COLO668 (cell line): ENCODE measurements around the gene SCT.
A peak's percentile ranks its signal among the peaks of the same experiment; 100 is the strongest.

Experiments used
- DNase-seq: peaks from one replicate; lab custom pipeline; 2025; ENCODE audit not compliant: unreplicated experiment; lab: John Stamatoyannopoulos, UW

SCT gene

GRCh38 chr11:643849-644738, 17.1 kb upstream of the SCT start:
- no peak for DNase-seq

- DNase-seq, result no peak
Observed at GRCh38 chr11:643366-643765, 16.4 kb upstream of the SCT start.

DNA sequence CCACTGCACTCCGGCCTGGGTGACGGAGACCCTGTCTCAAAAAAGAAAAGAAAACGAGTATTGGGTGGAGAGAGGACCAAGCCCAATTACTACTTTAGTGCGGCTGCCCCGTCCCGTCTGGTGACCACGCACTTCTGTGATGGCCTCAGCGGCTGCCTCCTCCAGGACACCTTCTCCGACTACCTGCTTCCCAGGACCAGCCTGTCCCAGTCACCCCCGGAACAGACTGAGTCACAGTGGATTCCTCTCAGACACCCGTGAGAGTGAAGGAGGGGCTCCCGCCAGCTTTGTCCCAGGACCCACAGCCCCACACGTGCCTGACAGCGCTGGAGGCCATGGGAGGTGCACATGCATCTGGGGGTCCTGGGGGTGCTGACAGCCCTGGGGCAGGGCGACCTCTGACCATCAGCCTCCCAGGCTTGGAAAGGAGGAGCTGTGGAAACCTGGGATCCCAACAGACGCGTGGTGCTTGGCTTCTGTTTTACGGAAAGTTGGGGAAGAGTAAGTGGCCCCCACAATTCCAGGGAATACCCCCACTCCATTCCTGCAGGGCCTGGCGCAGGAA, 14.9 kb upstream of the SCT start:
- DNase-seq, result no peak

GRCh38 chr11:640021-640706, 13.2 kb upstream of the SCT start:
- DNase-seq, result no peak

- DNase-seq, result no peak
Observed at GRCh38 chr11:639332-639955, 12.5 kb upstream of the SCT start.

GRCh38 chr11:638631-639331, 11.8 kb upstream of the SCT start:
- no peak for DNase-seq

DNA sequence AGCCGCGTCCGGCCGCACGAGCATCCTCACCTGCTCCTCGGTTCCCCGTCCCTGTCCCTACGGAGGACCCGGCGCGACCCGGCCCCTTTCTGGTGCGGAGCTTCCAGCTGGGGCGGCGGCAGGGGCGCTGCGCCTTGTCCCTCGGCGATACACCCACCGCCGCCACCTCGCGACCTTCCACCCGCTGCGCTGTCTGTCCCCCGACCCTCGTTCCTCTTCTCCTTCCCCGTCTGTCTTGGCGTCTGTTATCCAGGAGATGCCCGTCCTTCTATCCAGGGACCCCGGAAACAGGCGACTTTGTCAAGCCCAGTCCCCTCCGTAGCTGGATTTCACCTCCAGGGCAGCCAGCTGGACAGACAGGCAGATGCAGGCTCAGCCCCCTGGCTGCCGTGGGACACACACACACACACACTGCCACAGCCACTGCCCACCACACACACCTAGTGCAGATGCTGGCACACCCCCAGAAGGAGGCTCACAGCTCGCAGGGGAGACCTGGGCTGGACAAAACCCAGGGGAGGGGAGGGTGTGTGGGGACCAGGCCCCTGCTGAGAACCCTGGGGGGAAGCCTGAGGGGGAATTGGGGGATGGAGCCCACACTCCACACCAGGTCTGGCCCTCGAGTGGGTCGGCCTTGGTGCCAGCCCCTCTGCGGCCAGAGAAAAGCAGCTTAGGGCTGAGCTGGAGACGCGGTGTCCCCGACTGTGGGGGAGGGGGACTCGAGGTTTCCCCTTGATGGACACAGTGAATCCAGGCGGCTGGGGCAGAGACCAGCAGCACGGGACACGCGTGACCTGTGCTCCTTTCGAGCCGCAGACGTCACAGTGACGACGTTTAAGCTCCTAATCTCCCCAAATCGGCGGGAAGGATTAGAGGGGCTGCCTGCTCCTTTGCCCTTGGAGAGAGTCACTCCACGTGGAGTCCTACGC, 10.9 kb upstream of the SCT start:
- DNase-seq, result no peak

DNA sequence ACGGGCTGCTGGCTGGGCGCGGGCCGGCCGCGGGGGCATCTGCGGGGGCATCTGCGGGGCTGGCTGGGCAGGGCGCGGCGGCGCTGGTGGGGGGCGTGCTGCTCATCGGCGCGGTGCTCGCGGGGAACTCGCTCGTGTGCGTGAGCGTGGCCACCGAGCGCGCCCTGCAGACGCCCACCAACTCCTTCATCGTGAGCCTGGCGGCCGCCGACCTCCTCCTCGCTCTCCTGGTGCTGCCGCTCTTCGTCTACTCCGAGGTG, 10.3 kb upstream of the SCT start:
- DNase-seq, result no peak

- DNase-seq, result no peak
Observed at GRCh38 chr11:636511-637332, 9.7 kb upstream of the SCT start, which contains the start of gene DRD4. DRD4 (plus strand) TSS chr11:637269; CDS start chr11:637305, 36 bp downstream.

- no peak for DNase-seq
Observed at GRCh38 chr11:635945-636510, 9.0 kb upstream of the SCT start.

GRCh38 chr11:630871-631270, 3.9 kb upstream of the SCT start:
- DNase-seq, result no peak

DNA sequence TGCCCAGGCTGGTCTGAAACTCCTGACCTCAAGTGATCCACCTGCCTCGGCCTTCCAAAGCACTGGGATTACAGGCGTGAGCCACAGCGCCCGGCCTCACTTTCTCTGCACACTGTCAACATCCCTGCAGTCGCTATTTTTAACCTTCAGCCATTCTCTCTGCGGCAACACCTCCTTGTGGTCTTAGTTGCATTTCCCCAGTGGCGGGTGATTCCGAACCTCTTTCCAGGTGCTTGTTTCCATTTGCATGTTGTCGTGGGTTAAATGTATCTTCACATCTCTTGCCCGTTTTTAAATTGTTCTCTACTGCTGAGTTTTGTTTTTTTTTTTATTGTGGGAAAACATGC, 2.2 kb upstream of the SCT start:
- DNase-seq, result peak; percentile 2

GRCh38 chr11:628056-628455, 1.1 kb upstream of the SCT start:
- no peak for DNase-seq

- no peak for DNase-seq
Observed at GRCh38 chr11:627308-627576, 261 bp upstream of the SCT start.

DNA sequence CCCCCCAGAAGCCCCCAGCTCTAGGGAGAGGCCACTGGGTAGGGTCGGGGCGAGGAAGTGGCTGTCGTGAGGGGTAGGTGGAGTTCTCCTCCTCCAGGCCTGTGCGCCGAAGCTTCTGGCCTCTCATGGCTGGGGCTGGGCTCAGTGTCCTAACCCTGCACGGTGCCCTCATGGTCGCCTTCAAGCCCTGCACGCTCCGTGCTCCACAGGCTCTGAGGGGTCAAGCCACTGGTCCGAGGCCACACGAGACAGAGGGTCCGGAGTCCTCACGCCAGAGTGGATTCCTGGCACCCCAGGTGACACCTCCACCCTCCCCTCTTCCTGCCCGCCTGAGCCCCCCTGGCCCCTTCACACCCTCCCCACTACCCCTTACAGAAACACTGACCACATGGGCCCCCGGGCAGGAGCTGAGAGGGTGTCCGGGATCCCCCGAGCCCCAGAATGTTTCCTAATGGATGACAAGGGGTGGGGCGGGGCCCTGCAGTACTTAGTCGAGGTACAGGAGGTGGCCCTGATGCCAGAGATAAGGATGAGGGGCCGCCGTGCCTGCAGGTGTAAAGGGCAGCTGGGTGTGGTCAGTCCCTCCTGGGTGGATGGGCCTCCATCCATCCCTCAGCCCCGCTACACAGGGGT, 1.2 kb downstream of the SCT start:
- DNase-seq, result no peak

GRCh38 chr11:624705-625635, 2.0 kb downstream of the SCT start, which contains the start of gene CDHR5:
CDHR5 (minus strand) TSS chr11:624955; CDS start chr11:624902, 53 bp downstream.
- DNase-seq, result no peak

GRCh38 chr11:623999-624704, 2.8 kb downstream of the SCT start:
- DNase-seq, result no peak
